HEK293 (cell line): ENCODE results near the gene PLA2G2A.

ENCODE experiments used
- CTCF ChIA-PET: fragments of 350-600 bp; formaldehyde crosslinking; extraction: SDS; loops from one replicate; lab custom pipeline; 2021; ENCODE audit warnings: antibody characterized with exemption; lab: Yijun Ruan, JAX
- POLR2A ChIA-PET: fragments of 300-600 bp; formaldehyde crosslinking; extraction: SDS; loops from one replicate; lab custom pipeline; 2020; ENCODE audit warnings: antibody characterized with exemption, inconsistent platforms; lab: Yijun Ruan, JAX
- H3K27ac ChIP-seq: fragments of 200-500 bp; sonication (Bioruptor generic); 2 replicates; pipeline ENCODE4 v1.5.1; 2014; ENCODE audit warnings: low read depth, low read length, control low read depth, inconsistent platforms; ENCODE audit errors: extremely low read depth
- H3K36me3 ChIP-seq, 2 experiments: fragments of 200-500 bp in 1 of 2; sonication (Bioruptor generic) in 1 of 2; 1 replicate in 1 of 2; 2 replicates in 1 of 2; pipeline ENCODE4 v1.5.1; 2014 to 2017; ENCODE audit warnings: inconsistent platforms in 2 of 2, low read length in 2 of 2; ENCODE audit not compliant: control insufficient read depth in 2 of 2, insufficient read depth in 1 of 2
- H3K4me1 ChIP-seq: fragments of 200-500 bp; sonication (Bioruptor generic); 2 replicates; pipeline ENCODE4 v1.5.1; 2014; ENCODE audit warnings: mild to moderate bottlenecking, low read length, inconsistent platforms; ENCODE audit not compliant: control insufficient read depth, insufficient read depth
- H3K4me3 ChIP-seq: 2 replicates; pipeline ENCODE4 v1.5.1; 2011; ENCODE audit warnings: low read depth, mild to moderate bottlenecking, control low read depth, low read length, moderate library complexity
- H3K9me3 ChIP-seq: fragments of 200-500 bp; sonication (Bioruptor generic); 2 replicates; pipeline ENCODE4 v1.5.1; 2014; ENCODE audit warnings: low read depth, low read length, inconsistent platforms; ENCODE audit not compliant: control insufficient read depth, insufficient read depth
- BCL11A ChIP-seq: fragments of 450-650 bp; formaldehyde crosslinking; IDR thresholded peaks from 2 replicates; pipeline ENCODE4 v1.5.1; 2016; ENCODE audit warnings: low read depth, missing biosample characterization, missing genetic modification characterization
- GFI1B ChIP-seq: fragments of 450-650 bp; formaldehyde crosslinking; IDR thresholded peaks from 2 replicates; pipeline ENCODE4 v1.5.1; 2016; ENCODE audit warnings: missing biosample characterization, missing genetic modification characterization
- KLF7 ChIP-seq: fragments of 450-650 bp; formaldehyde crosslinking; IDR thresholded peaks from 2 replicates; pipeline ENCODE4 v1.5.1; 2016; ENCODE audit warnings: missing biosample characterization, missing genetic modification characterization, borderline replicate concordance
- KLF8 ChIP-seq: fragments of 450-650 bp; formaldehyde crosslinking; IDR thresholded peaks from 2 replicates; pipeline ENCODE4 v1.5.1; 2016; ENCODE audit warnings: missing biosample characterization, missing genetic modification characterization
- REPIN1 ChIP-seq: fragments of 450-650 bp; formaldehyde crosslinking; IDR thresholded peaks from 2 replicates; pipeline ENCODE4 v1.5.1; 2017; ENCODE audit warnings: missing biosample characterization, missing genetic modification characterization, low read depth
- SP3 ChIP-seq: fragments of 450-650 bp; formaldehyde crosslinking; IDR thresholded peaks from 2 replicates; pipeline ENCODE4 v1.5.1; 2016; ENCODE audit warnings: missing biosample characterization, missing genetic modification characterization
- ZBTB8A ChIP-seq: fragments of 450-650 bp; formaldehyde crosslinking; IDR thresholded peaks from 2 replicates; pipeline ENCODE4 v1.5.1; 2016; ENCODE audit warnings: missing biosample characterization, missing genetic modification characterization
- ZFP69B ChIP-seq: fragments of 450-650 bp; formaldehyde crosslinking; IDR thresholded peaks from 2 replicates; pipeline ENCODE4 v1.5.1; 2016; ENCODE audit warnings: missing biosample characterization, missing genetic modification characterization
- ZNF138 ChIP-seq: fragments of 450-650 bp; formaldehyde crosslinking; IDR thresholded peaks from 2 replicates; pipeline ENCODE4 v1.5.1; 2016; ENCODE audit warnings: missing biosample characterization, missing genetic modification characterization, borderline replicate concordance
- ZNF174 ChIP-seq: fragments of 450-650 bp; formaldehyde crosslinking; IDR thresholded peaks from 2 replicates; pipeline ENCODE4 v1.5.0; 2017; ENCODE audit warnings: missing biosample characterization, mild to moderate bottlenecking, missing genetic modification characterization
- ZNF175 ChIP-seq: fragments of 450-650 bp; formaldehyde crosslinking; IDR thresholded peaks from 2 replicates; pipeline ENCODE4 v1.5.1; 2016; ENCODE audit warnings: missing biosample characterization, missing genetic modification characterization
- ZNF24 ChIP-seq: fragments of 450-650 bp; formaldehyde crosslinking; IDR thresholded peaks from 2 replicates; pipeline ENCODE4 v1.5.1; 2016; ENCODE audit warnings: missing biosample characterization, missing genetic modification characterization
- ZNF280C ChIP-seq: fragments of 450-650 bp; formaldehyde crosslinking; IDR thresholded peaks from 2 replicates; pipeline ENCODE4 v1.5.1; 2016; ENCODE audit warnings: missing biosample characterization, missing genetic modification characterization
- ZNF335 ChIP-seq: fragments of 450-650 bp; formaldehyde crosslinking; conservative IDR thresholded peaks from 2 replicates; pipeline ENCODE4 v1.5.1; 2016; ENCODE audit warnings: missing biosample characterization, missing genetic modification characterization
- ZNF341 ChIP-seq: fragments of 450-650 bp; formaldehyde crosslinking; IDR thresholded peaks from 2 replicates; pipeline ENCODE4; 2016; ENCODE audit warnings: low read depth, missing biosample characterization, missing genetic modification characterization
- ZNF426 ChIP-seq: fragments of 450-650 bp; formaldehyde crosslinking; IDR thresholded peaks from 2 replicates; pipeline ENCODE4 v1.5.1; 2017; ENCODE audit warnings: missing biosample characterization, missing genetic modification characterization, mild to moderate bottlenecking, inconsistent platforms, moderate library complexity
- ZNF530 ChIP-seq: fragments of 450-650 bp; formaldehyde crosslinking; IDR thresholded peaks from 2 replicates; pipeline ENCODE4 v1.5.1; 2016; ENCODE audit warnings: low read depth, missing biosample characterization, missing genetic modification characterization
- ZNF544 ChIP-seq: fragments of 450-650 bp; formaldehyde crosslinking; IDR thresholded peaks from 2 replicates; pipeline ENCODE4 v1.5.0; 2017; ENCODE audit warnings: missing biosample characterization, missing genetic modification characterization
- ZNF629 ChIP-seq: fragments of 450-650 bp; formaldehyde crosslinking; IDR thresholded peaks from 2 replicates; pipeline ENCODE4 v1.5.1; 2017; ENCODE audit warnings: missing biosample characterization, missing genetic modification characterization
- ZNF707 ChIP-seq: fragments of 450-650 bp; formaldehyde crosslinking; IDR thresholded peaks from 2 replicates; pipeline ENCODE4 v1.5.1; 2016; ENCODE audit warnings: missing biosample characterization, missing genetic modification characterization
- ZNF776 ChIP-seq: fragments of 450-650 bp; formaldehyde crosslinking; IDR thresholded peaks from 2 replicates; pipeline ENCODE4 v1.5.0; 2017; ENCODE audit warnings: missing biosample characterization, missing genetic modification characterization, borderline replicate concordance
- ZNF791 ChIP-seq: fragments of 450-650 bp; formaldehyde crosslinking; IDR thresholded peaks from 2 replicates; pipeline ENCODE4 v1.5.1; 2016; ENCODE audit warnings: missing biosample characterization, missing genetic modification characterization
- ZNF843 ChIP-seq: fragments of 450-650 bp; formaldehyde crosslinking; IDR thresholded peaks from 2 replicates; pipeline ENCODE4 v1.5.1; 2016; ENCODE audit warnings: missing biosample characterization, missing genetic modification characterization
- TF ChIP-seq, protein P1 (sequence below): fragments of 450-650 bp; formaldehyde crosslinking; IDR thresholded peaks from 2 replicates; pipeline ENCODE4 v1.5.1; 2016; ENCODE audit warnings: missing biosample characterization, missing genetic modification characterization
- TF ChIP-seq, protein P2 (sequence below): fragments of 450-650 bp; formaldehyde crosslinking; IDR thresholded peaks from 2 replicates; pipeline ENCODE4 v1.5.1; 2016; ENCODE audit warnings: missing biosample characterization, missing genetic modification characterization
- TF ChIP-seq, protein P3 (sequence below): fragments of 450-650 bp; IDR thresholded peaks from 2 replicates; pipeline ENCODE4 v1.5.1; 2018; ENCODE audit warnings: missing biosample characterization, mild to moderate bottlenecking, missing genetic modification characterization

The PLA2G2A gene

GRCh38 chr1:19979494-19979977, at the start of gene PLA2G2A:
TSS of gene PLA2G2A (minus strand) at chr1:19979618. CDS start at chr1:19978773, 845 bp downstream.
- no peaks in the 10 kb centered on the region for H3K9me3 ChIP-seq
- POLR2A ChIA-PET, result no interaction called here
- H3K27ac ChIP-seq, result no peak within 1 kb of the TSS
- no peaks in the 10 kb centered on the region for H3K36me3 ChIP-seq
- no peak for TF ChIP-seq ZNF426
- TF ChIP-seq REPIN1 (tag by site-specific recombination), result no peak
- TF ChIP-seq, protein P1, sequence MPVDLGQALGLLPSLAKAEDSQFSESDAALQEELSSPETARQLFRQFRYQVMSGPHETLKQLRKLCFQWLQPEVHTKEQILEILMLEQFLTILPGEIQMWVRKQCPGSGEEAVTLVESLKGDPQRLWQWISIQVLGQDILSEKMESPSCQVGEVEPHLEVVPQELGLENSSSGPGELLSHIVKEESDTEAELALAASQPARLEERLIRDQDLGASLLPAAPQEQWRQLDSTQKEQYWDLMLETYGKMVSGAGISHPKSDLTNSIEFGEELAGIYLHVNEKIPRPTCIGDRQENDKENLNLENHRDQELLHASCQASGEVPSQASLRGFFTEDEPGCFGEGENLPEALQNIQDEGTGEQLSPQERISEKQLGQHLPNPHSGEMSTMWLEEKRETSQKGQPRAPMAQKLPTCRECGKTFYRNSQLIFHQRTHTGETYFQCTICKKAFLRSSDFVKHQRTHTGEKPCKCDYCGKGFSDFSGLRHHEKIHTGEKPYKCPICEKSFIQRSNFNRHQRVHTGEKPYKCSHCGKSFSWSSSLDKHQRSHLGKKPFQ (tag by site-specific recombination), result no peak
- no peak for TF ChIP-seq ZNF629 (tag by site-specific recombination)
- TF ChIP-seq ZNF544, result no peak
- no peak for TF ChIP-seq ZNF174 (tag by site-specific recombination)
- TF ChIP-seq ZNF280C (tag by site-specific recombination), result no peak
- TF ChIP-seq, all 188 proteins: peak for 0
- Histone ChIP-seq H3K4me1 (peaks cover 11% of the 10 kb centered on the region), H3K4me3 (no peak within 1 kb of the TSS)
- CTCF ChIA-PET, result no interaction called here

- Histone ChIP-seq H3K9me3 (no peaks in the 10 kb centered on the region), H3K36me3 (no peaks in the 10 kb centered on the region), H3K4me1 (no peaks in the 10 kb centered on the region), H3K27ac (no peak overlapping the region), H3K4me3 (no peak overlapping the region)
- POLR2A ChIA-PET, result interaction anchor here (0.6 kb wide), 1 partner anchor 89 kb away, joined by 4 read pairs; no protein-coding TSS in a partner anchor
- CTCF ChIA-PET, result no interaction called here
- TF ChIP-seq ZBTB8A, result no peak
- TF ChIP-seq ZFP69B (tag by site-specific recombination), result no peak
- TF ChIP-seq ZNF707, result no peak
- no peak for TF ChIP-seq ZNF341 (tag by site-specific recombination)
- no peak for TF ChIP-seq ZNF335 (tag by site-specific recombination)
- TF ChIP-seq GFI1B (tag by site-specific recombination), result no peak
- no peak for TF ChIP-seq ZNF530
- TF ChIP-seq, protein P2, sequence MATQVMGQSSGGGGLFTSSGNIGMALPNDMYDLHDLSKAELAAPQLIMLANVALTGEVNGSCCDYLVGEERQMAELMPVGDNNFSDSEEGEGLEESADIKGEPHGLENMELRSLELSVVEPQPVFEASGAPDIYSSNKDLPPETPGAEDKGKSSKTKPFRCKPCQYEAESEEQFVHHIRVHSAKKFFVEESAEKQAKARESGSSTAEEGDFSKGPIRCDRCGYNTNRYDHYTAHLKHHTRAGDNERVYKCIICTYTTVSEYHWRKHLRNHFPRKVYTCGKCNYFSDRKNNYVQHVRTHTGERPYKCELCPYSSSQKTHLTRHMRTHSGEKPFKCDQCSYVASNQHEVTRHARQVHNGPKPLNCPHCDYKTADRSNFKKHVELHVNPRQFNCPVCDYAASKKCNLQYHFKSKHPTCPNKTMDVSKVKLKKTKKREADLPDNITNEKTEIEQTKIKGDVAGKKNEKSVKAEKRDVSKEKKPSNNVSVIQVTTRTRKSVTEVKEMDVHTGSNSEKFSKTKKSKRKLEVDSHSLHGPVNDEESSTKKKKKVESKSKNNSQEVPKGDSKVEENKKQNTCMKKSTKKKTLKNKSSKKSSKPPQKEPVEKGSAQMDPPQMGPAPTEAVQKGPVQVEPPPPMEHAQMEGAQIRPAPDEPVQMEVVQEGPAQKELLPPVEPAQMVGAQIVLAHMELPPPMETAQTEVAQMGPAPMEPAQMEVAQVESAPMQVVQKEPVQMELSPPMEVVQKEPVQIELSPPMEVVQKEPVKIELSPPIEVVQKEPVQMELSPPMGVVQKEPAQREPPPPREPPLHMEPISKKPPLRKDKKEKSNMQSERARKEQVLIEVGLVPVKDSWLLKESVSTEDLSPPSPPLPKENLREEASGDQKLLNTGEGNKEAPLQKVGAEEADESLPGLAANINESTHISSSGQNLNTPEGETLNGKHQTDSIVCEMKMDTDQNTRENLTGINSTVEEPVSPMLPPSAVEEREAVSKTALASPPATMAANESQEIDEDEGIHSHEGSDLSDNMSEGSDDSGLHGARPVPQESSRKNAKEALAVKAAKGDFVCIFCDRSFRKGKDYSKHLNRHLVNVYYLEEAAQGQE, result no peak
- no peak for TF ChIP-seq ZNF138 (tag by site-specific recombination)
- no peak for TF ChIP-seq SP3 (tag by site-specific recombination)
- no peak for TF ChIP-seq ZNF776 (tag by site-specific recombination)
- no peak for TF ChIP-seq KLF7 (tag by site-specific recombination)
- TF ChIP-seq, protein P3, sequence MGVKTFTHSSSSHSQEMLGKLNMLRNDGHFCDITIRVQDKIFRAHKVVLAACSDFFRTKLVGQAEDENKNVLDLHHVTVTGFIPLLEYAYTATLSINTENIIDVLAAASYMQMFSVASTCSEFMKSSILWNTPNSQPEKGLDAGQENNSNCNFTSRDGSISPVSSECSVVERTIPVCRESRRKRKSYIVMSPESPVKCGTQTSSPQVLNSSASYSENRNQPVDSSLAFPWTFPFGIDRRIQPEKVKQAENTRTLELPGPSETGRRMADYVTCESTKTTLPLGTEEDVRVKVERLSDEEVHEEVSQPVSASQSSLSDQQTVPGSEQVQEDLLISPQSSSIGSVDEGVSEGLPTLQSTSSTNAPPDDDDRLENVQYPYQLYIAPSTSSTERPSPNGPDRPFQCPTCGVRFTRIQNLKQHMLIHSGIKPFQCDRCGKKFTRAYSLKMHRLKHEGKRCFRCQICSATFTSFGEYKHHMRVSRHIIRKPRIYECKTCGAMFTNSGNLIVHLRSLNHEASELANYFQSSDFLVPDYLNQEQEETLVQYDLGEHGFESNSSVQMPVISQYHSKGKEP (tag by site-specific recombination), result no peak
- no peak for TF ChIP-seq ZNF791 (tag by site-specific recombination)
- no peak for TF ChIP-seq ZNF843 (tag by site-specific recombination)
- no peak for TF ChIP-seq BCL11A (tag by site-specific recombination)
- TF ChIP-seq ZNF175 (tag by site-specific recombination), result no peak
- no peak for TF ChIP-seq KLF8 (tag by site-specific recombination)
- TF ChIP-seq ZNF24 (tag by site-specific recombination), result no peak
These were observed 49.3 kb upstream of the PLA2G2A start for GRCh38 chr1:20028726-20029125.
